ENCODE measurements around the gene NEUROD2. TPM values are rescaled to one million over a fixed set of nuclear protein-coding genes. Genes with fewer than 3 reads are reported as not detected.

NEUROD2 gene
- total RNA-seq, 1 donor from 2014 or later = not detected

DNA sequence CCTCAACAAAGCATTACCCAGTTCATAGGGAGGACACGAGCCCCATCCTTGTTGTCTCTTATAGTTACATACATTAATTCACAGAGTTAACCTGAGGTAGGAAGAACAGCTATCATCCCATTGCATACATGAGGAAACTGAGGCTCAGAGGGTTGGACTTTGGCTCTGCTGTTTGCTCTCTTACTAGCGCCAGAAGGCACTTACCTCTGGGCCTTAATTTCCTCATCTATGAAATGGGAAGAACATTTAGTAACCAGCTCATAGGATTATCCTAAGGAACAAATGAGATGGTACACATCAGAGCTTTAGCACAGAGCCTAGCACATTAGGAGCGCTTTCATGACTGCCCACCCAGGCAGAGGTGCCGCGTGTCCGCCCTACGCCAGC lies 27.6 kb downstream of the NEUROD2 start:
- DNase-seq (ENCODE audit: low spot score) = no peak

DNA sequence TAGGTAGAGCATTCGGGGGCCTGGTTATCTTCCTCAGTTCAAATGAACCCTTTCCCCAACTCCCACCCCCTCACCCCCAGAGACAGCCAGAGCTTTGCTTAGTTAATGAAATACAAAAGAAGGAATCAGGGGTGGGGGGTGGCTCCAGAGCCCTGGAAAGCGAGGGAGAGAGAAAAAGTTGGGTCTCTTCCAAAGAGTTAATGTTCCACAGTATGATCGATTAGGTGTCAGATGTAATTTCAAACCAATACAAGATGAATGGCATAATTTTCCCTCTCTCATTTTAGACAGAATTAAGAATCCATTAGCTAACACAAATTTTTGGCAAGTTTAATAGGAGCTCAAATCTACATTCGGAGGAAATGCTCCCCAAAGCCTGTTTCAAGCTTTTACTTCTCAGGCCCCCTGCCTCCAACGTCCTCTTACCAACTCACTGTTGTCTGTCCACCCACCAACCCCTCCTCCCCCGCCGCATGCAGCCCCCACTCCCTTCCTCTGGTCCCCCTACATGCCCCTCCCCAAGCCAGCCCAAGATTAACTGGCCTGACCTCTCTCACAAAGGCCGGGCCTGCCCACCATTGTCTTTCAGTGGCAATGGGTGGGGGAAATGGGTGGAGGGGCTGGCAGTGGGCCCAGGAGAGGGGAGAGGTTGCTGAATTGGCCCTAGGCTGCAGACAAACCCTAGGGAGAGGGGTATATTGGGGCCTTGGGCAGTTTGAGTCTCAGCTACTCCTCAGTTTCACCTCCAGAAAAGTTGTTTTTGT lies 28.2 kb downstream of the NEUROD2 start:
- DNase-seq (ENCODE audit: low spot score) = no peak

DNA sequence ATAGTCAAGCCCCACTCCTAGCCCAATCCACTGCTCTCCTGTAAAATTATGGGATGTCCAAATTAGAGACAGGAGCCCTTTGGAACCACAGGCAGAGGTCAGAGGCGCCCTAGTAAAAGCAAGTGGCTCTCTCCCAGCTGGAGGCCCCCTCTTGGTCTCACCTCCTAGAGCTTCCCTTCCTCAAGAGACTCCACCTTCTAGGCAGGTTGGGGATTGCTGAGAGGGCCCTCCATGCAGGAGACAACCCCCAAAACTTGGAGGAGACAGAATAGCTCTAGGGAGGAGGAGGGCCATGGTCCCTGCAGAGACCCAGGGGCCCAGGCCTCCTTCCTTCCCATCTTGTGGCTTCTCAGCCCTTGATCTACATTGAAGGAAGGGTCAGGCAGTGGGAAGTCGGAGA lies 29.4 kb downstream of the NEUROD2 start:
- DNase-seq (ENCODE audit: low spot score) = no peak

DNA sequence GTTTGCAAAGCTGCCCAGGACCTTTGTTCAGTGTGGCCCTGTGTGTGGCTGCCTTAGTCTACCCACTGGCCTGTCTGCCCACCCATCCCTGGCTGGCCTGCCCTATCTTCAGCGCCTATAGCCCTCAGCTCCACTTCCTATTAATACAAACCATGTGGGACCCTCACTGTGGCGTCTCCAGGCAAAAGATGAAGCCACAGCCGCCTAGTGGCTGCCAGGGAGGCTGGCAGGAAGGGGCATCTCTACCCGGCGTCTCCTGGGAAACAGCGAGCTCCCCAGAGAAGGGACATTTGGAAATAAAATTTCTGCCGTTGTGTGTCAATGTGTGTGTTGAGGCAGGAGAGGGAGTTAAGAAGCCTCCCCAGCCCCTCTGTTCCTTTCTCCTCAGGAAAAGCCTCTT lies 31.5 kb downstream of the NEUROD2 start:
- no peak for DNase-seq (ENCODE audit: low spot score)

DNA sequence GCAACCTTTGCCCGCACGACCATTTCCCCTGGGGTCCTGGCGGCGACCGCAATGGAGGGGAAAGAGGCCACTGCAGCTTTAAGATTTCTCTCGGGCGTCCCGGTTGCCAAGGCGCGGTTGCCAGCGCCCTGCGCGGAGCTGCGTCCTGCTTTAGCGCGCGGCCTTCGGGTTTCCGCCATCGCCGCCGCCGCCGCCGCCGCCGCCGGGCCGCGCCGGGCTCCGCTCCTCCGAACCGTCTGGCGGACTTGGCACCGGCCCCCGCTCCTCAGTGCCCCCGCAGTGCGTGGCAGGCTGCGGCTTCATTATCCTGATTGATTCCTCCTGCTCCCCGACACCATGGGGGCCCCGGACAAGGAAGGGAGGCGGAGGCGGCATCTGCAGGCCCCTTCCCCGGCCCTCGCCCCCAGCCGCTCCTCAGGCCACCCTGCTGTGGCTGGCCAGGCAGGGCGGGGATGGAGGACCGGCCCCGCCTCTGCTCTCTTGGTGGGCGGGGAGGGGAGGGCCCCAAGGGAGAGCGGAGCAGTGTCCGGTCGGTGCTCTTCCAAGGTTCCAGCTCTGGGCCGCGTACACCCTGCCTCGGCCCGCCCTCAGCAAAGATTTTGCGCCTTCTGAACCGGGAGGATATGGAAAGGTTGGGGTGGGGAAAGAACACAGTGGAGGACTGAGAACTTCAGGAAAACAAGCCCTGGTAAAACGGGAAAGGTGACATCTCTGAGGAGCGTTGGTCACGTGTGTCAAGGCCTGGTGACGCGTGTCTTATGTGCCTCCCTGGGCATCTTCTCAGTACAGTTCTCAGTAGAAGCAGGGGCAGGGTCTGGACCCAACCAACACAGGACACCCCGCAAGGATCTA lies 34.0 kb downstream of the NEUROD2 start:
- peak; percentile 59 for DNase-seq (ENCODE audit: low spot score)

DNA sequence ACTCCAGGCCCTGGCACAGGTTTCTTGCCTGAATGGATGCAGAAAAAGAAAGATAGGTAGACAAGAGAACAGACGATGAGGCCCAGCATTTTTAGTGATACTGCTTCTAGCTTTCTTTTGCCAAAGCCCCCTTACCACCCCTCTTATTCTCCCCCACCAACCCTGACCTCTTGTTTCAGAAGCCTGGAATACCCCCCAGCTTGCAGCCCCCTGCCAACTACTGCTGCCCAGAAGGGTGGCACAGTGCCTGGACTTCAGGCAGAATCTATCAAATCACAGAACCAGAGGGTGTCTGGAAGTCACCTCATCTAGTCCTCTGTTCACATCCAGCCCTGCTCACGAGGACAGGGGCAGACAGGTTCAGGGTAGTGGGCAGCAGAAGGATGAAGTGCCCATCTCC lies 35.6 kb downstream of the NEUROD2 start:
- no peak for DNase-seq (ENCODE audit: low spot score)

DNA sequence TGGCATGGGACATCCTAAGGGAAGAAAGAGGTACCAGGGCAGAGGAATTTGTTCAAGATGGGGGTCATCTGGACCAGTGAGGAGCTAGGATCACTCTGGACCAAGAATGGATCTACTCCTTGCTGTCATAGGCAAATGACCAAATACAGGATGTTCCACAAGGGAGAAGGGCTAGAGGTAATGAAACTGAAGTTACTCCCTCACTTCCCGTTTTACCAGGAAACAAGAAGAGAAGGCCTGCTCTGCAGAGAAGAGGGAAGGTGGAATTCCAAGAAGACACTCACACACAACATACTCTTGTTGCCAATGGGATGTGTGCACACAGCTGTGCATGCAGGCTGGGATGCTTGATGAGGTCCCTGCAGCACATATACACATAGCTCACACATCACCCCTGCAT lies 38.6 kb downstream of the NEUROD2 start:
- no peak for DNase-seq (ENCODE audit: low spot score)

DNA sequence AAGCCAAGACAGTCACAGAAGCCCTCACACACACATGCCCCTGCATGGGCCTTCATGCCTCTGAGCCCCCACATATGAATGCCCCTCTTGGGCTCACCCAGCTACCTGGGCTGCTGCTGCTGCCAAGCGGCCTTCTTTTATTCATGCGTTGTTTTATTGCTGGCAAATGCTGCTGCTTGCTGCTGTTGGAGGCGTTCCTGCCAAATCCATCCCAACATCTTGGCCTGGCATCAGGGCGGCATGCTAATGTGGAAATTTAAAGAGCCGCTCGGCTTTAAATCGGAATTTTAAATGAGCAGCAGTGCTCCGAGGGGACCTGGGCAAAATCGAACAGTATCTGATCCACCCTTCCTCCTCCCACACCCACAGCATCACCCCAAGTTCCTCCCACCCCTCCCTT lies 39.0 kb downstream of the NEUROD2 start:
- no peak for DNase-seq (ENCODE audit: low spot score)

DNA sequence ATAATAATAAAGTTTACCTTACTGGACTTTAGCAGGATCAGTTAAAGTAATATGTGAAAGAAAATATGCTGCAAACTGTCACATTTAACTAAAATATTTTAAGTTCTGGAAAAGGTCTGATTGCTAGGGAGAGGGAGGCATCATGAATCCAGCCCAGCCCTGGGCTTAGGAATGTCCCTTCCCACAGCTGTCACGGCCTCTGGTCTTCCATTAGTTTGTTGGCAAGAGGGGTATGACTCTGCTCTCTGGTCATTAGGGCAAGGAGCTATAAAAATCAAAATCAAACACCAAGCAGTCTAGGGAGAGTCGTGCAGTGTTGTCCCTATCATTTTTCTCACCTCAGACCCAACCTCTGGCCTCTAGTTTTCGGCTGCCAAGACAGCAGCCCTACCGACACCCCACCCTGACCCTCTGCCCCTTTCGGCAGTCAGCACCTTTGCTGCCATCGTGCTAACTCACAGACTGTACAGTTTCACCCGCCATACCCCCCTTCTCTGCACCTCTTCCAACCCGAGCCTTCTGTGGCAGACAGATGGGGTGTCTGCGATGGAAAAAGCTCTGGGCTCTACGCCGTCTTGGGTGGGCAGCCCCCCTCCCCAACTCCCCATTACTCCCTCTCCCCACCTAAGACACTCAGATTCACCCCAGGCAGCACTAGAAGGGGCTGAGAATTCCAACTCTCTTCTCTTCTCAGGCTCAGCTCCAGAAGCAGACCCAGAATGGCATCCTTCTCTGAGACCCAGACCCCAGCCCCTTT lies 41.4 kb downstream of the NEUROD2 start:
- no peak for DNase-seq (ENCODE audit: low spot score)

DNA sequence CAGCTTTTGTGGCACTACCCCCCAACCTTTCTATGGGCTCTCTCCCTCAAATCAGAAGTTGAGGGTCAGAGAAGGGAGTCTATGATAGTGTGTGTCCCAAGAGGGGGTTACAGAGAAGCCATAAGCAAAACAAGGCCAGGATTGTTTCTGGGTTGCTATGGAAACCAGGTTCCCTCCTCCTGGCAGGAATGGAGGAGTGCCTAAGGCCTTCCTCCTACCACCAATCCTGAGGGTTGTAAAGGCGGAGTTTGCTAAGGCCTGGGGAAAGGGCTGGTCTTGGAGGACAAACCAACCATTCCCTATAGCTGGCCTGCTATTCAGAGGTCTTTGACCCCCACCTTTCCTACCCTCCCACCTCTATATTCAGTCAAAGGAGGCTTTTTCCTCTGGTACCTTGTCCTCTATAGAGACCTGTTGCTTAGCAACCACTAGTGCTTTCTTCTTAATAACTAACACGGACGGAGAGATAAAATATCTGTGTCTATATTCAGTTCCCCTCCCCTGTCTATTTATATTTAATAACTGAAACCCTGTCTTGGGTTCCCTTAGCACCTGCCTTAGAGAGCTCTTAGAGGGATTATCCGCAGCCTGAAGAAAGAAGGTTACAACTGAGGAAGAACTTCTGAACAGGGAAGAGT lies 43.4 kb downstream of the NEUROD2 start:
- DNase-seq (ENCODE audit: low spot score) = no peak

DNA sequence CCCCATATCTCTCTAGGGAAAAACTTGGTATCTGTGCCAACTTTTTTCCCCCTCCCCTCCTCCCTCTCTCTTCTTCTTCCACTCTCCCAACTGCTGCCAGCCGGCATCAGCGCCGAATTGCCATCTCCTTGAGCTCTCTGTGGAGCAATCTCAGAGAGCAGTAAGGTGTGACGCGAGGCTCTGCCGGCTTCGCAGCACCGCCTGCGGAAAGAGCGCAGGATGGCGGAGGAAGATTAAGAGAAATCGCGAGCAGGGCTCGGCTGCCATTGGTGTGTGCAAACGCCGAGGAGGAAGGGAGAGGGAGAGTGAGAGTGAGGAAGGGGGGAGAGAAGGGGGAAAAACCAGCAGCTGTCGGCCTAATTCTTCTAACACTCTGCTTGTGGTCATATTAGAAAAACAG lies 44.2 kb downstream of the NEUROD2 start:
- no peak for DNase-seq (ENCODE audit: low spot score)

DNA sequence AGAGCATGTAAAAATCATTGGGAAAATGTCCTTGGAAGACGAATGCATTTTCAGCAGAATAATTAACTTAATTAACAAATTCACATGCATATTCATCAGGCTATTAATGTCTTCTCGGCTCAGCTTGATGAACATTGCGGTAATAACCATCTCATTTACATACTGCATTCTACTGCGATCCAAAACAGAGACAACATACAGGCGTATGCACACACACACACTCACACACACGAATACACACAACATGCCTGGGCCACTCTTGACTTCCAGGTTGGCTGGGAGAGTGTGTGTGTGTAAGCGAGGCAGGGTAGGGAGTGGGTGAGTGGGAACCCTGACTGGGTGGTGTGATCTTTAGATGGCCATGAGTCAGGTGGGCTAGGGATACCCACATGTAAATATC lies 44.7 kb downstream of the NEUROD2 start:
- no peak for DNase-seq (ENCODE audit: low spot score)

DNA sequence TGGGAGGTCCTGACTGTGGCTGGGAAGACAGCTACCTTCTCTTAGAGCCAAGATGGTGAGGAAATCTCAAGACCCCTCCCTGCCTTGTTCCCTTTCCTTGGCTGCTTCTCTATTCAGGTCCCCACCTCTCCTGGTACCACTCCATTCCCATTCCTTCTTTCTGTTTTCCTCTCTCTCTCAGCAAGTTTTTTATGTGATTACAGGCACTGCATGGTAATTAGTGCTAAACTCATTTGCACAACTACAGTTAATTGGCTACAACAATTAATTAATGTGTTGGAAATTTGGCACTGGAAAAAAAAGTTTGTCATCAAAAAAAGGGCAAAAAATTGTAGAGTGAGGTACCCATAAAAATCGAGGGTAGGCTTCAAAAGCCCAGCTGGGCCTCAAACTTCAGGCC lies 45.3 kb downstream of the NEUROD2 start:
- no peak for DNase-seq (ENCODE audit: low spot score)

DNA sequence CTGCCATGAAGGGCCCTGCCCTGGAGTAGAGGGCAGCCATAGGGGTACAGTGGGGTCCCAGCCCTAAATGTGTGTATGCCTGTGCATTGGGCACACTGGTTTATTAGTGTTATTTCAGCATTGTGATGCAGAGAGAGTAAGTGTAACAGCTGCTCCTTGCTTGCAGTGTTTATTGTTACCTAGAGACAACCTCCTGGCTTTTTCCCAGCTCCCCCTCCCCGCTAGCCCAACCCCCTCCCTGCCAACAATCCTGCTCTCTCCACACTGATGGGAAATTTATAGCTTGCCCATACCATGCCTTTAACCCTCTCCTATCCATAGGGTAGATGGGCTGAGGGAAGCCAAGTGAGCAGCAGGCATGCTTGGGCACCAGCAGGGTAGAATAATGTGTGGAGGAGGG lies 51.3 kb downstream of the NEUROD2 start:
- no peak for DNase-seq (ENCODE audit: low spot score)

DNA sequence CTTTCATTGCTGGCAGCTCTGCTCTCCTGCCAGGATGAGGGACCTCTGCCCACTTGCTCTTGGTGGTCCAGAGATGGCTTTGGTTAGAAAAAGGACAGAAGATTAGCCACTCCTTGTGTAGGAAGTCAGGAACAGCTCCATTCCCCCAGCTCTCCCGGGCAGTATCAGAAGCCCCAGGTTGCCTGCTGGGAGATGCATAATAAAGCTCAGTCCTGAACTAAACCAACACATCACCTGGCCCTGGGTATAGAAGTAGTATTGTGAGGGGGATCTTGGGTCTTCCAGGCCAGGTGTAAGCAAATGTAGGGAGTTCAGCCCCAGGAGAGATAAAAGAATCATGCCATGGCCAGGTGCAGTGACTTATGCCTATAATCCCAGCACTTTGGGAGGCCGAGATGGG lies 52.4 kb downstream of the NEUROD2 start:
- DNase-seq (ENCODE audit: low spot score) = no peak

Other genes with a start within 250 kb of the NEUROD2 start
- 31.8 TPM for gene FBXL20, start 206.3 kb downstream of the NEUROD2 start, total RNA-seq
- 27.4 TPM for gene MED1, start 156.7 kb downstream of the NEUROD2 start, total RNA-seq
- gene CDK12, start 146.4 kb downstream of the NEUROD2 start, total RNA-seq = 56.9 TPM
- gene PPP1R1B, start 19.0 kb upstream of the NEUROD2 start, total RNA-seq = 2.4 TPM
- gene STARD3, start 29.2 kb upstream of the NEUROD2 start, total RNA-seq = 82.2 TPM
- gene TCAP, start 57.4 kb upstream of the NEUROD2 start, total RNA-seq = 2.0 TPM
- 1.8 TPM for gene PNMT, start 60.5 kb upstream of the NEUROD2 start, total RNA-seq
- 54.2 TPM for gene PGAP3, start 80.1 kb upstream of the NEUROD2 start, total RNA-seq
- 202 TPM for gene ERBB2, start 92.1 kb upstream of the NEUROD2 start, total RNA-seq
- 66.1 TPM for gene MIEN1, start 122.6 kb upstream of the NEUROD2 start, total RNA-seq
- gene GRB7, start 130.0 kb upstream of the NEUROD2 start, total RNA-seq = 92.8 TPM